Ishikawa (cell line): ENCODE data around the gene SRBD1.

ENCODE experiments used
- CEBPB ChIP-seq: IDR thresholded peaks from 2 replicates; pipeline ENCODE4 v1.6.1; 2012
- CREB1 ChIP-seq: IDR thresholded peaks from 2 replicates; pipeline ENCODE4 v1.6.1; 2012; ENCODE audit warnings: low read depth
- EGR1 ChIP-seq: IDR thresholded peaks from 2 replicates; pipeline ENCODE4 v1.6.1; 2012
- EP300 ChIP-seq: IDR thresholded peaks from 2 replicates; pipeline ENCODE4 v1.6.1; 2012; ENCODE audit warnings: borderline replicate concordance
- FOXM1 ChIP-seq: IDR thresholded peaks from 2 replicates; pipeline ENCODE4 v1.6.1; 2012; ENCODE audit warnings: low read depth, borderline replicate concordance
- NFIC ChIP-seq: IDR thresholded peaks from 2 replicates; pipeline ENCODE4 v1.6.1; 2012
- RAD21 ChIP-seq: IDR thresholded peaks from 2 replicates; pipeline ENCODE4 v1.6.1; 2012; ENCODE audit warnings: low read depth
- REST ChIP-seq: IDR thresholded peaks from 2 replicates; pipeline ENCODE4 v1.6.1; 2012; ENCODE audit warnings: low read depth, mild to moderate bottlenecking
- TAF1 ChIP-seq: IDR thresholded peaks from 2 replicates; pipeline ENCODE4 v1.6.1; 2012; ENCODE audit warnings: low read depth, mild to moderate bottlenecking
- TCF12 ChIP-seq: IDR thresholded peaks from 2 replicates; pipeline ENCODE4 v1.6.1; 2012; ENCODE audit warnings: low read depth
- TEAD4 ChIP-seq: IDR thresholded peaks from 2 replicates; pipeline ENCODE4 v1.6.1; 2012
- YY1 ChIP-seq: IDR thresholded peaks from 2 replicates; pipeline ENCODE4 v1.6.1; 2012; ENCODE audit warnings: low read depth
- ZBTB7A ChIP-seq: IDR thresholded peaks from 2 replicates; pipeline ENCODE4 v1.6.1; 2012; ENCODE audit warnings: low read depth
- TF ChIP-seq, protein P1 (sequence below): IDR thresholded peaks from 2 replicates; pipeline ENCODE4 v1.6.1; 2012
- TF ChIP-seq, protein P2 (sequence below): IDR thresholded peaks from 2 replicates; pipeline ENCODE4 v1.6.1; 2012

The SRBD1 gene

DNA sequence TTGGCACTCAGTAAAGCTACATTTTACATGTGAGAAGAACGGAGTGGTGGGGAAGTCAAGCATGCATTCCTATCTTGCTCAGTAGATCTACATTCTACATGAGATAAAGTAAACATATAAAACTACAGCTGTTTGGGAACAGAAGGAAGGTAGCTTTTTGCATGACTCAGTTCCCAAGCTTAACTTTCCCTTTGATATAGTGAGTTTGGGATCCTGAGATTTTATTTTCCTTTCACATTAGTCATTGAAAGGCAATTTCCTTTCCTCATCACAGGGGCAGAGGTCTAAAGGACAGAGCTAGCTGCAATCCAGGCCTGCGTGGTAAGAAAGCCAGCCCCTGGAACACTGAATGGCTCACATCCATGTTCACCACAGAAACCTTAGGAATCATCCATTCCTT is 257.2 kb downstream of the SRBD1 start:
- TF ChIP-seq EGR1 (no peak), CREB1 (no peak), CEBPB (no peak), YY1 (no peak)

DNA sequence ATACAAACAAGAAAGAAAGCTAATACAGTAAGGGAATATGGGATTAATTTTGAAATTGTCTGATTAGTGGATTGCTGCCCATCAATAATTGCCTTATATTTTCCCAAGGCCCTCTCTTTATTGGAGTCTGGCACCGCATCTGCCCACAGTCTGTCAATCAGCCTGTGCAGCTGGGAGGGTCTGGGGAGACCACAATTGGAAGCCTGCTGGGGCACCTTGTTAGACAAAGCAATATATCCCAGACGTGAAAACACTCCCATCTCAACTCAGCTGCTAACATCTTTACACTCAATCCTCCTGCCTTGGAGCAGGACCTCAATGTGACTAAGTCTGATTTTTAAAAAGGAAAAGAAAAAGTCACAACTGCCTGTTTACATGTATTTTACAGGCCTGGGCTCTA is 258.6 kb downstream of the SRBD1 start:
- no peak for TF ChIP-seq NFIC
- no peak for TF ChIP-seq TEAD4
- TF ChIP-seq REST, result no peak
- no peak for TF ChIP-seq TCF12
- TF ChIP-seq FOXM1, result no peak
- no peak for TF ChIP-seq YY1
- TF ChIP-seq EGR1, result no peak
- TF ChIP-seq, protein P1, sequence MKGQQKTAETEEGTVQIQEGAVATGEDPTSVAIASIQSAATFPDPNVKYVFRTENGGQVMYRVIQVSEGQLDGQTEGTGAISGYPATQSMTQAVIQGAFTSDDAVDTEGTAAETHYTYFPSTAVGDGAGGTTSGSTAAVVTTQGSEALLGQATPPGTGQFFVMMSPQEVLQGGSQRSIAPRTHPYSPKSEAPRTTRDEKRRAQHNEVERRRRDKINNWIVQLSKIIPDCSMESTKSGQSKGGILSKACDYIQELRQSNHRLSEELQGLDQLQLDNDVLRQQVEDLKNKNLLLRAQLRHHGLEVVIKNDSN, result no peak
- TF ChIP-seq RAD21, result no peak

DNA sequence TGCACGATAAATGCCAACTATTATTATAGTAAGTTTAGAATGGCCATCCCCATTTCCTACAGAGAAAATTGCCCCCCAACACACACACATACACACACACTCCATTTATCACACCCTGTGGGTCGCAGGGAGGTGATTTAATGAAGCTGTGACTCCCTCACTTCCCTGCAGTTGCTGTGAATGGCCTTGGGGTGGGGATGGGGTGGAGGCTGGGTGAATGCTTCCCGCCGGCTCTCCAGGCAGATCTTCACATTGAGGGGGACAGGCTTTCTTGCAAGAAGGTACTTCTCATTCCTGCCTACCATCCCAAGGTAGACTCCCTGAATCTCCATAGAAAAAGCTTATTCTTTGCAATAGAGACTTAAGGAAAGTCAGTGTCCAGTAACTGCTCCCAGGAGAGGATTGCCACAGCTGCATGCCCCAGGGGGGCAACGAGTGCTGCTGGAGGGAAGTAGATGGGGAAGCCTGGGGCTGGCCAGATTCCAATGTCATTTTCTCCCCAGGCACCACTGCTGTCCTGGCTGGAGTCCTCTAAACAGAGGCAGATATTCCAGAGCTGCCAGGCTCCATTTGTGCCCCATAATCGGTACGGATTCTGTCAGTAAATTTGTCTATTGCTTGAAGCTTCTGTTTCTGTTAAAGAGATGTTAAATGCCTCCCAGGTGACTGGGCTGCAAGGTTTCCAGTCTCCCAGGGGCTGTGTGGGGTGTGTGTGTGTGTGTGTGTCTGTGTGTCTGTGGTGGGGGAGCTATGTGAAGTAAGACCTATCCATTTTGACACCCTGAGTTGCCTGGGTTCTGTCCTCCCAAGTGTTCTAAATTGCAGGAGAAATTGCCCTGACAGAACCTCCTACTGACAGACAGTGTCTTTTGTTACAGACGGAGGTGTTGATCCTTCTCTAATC is 265.5 kb downstream of the SRBD1 start:
- TF ChIP-seq NFIC (no peak), CREB1 (no peak), FOXM1 (no peak), ZBTB7A (no peak), TCF12 (no peak)
- TF ChIP-seq, protein P1, result no peak
- TF ChIP-seq, protein P2, sequence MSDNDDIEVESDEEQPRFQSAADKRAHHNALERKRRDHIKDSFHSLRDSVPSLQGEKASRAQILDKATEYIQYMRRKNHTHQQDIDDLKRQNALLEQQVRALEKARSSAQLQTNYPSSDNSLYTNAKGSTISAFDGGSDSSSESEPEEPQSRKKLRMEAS, result no peak

DNA sequence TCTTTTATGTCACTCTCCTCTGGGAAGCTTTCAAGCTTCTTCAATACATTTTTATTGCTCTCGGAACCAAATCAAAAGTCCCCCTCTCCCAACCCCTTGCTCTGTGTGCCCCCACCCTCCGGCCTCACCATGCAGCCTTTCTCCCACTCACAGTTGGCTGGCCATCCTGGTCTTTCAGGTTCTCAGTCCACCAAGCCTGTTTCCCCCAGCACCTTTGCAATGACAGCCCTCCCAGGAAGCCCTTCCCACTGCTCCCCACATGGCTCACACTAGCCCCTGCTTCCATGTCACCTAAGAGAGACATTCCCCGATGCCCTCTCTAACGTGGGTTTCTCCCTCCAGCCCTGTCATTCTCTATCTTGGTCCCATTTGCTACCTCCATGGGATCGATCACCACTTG is 266.6 kb downstream of the SRBD1 start:
- TF ChIP-seq REST, result no peak
- no peak for TF ChIP-seq FOXM1
- no peak for TF ChIP-seq EP300
- TF ChIP-seq, protein P2, result no peak
- TF ChIP-seq TEAD4, result no peak
- no peak for TF ChIP-seq ZBTB7A
- no peak for TF ChIP-seq CEBPB
- TF ChIP-seq TCF12, result no peak
- TF ChIP-seq NFIC, result no peak
- TF ChIP-seq, protein P1, result no peak
- TF ChIP-seq YY1, result no peak
- TF ChIP-seq RAD21, result no peak
- TF ChIP-seq EGR1, result no peak
- no peak for TF ChIP-seq TAF1
- no peak for TF ChIP-seq CREB1

DNA sequence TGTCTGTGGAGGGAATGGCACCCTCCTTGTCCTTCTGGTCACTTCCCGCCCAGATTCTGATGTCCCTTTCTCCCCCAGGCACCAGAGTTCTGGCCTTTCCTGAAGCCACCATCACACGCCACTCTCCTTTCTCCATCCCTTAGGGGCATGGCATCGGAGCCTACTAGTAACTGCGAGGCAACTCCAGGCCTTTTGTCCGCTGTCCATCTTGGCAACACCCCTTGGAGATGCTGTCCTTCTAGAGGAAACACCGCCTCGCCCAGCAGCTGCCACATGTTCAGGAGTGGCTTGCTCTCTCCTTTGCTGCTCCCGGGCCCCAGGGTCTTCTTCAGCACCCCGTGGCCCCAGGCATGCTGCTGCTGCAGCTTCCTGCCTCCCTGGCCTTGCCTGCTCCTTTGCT is 267.0 kb downstream of the SRBD1 start:
- TF ChIP-seq TEAD4, result no peak
- TF ChIP-seq, protein P1, result no peak
- no peak for TF ChIP-seq REST
